ENCODE data around the gene NIM1K. TPM values are rescaled to one million over a fixed set of nuclear protein-coding genes. Genes with fewer than 3 reads are reported as not detected.

The NIM1K gene
- total and polyA plus RNA-seq, 2 of the 4 experiments (the other 2 are of a cell fraction): 0.54 to 0.68 TPM

DNA sequence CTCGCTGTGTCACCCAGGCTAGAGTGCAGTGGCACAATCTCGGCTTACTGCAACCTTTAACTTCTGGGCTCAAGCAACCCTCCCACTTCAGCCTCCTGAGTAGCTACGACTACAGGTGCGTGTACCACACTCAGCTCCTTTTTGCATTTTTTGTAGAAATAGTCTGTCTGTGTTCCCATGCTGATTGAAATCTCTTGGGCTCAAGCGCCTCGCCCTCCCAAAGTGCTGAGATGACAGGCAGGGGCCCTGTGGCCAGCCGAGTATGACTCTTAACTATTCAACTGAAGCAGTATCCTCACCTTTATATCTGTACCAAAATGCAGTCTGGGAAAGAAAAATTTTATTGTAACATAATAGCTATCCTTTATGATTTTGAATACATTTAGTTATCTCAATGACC, 12.2 kb upstream of the NIM1K start:
- no peak for ATAC-seq (ENCODE audit: low read depth)
- no peaks in the 10 kb centered on the region for H3K9me1 ChIP-seq (ENCODE audit: insufficient read depth, low read length)
- dilution Hi-C loops (cut with HindIII; ENCODE audit: low sequenced_read_pairs, unreplicated experiment): no loop called here
- H3K4me3 ChIP-seq (ENCODE audit: insufficient read depth, low read depth, low read length): no peak overlapping the region
- H3K27me3 ChIP-seq (ENCODE audit: control insufficient read depth, insufficient read depth, low read length): no peaks in the 10 kb centered on the region
- no peak overlapping the region for H3K4me2 ChIP-seq (ENCODE audit: low read depth, low read length)
- no peak overlapping the region for H3K56ac ChIP-seq (ENCODE audit: extremely low read depth, insufficient read depth, low read length)
- no peak overlapping the region for H4K8ac ChIP-seq (ENCODE audit: low read depth in 2 of 2, low read length in 2 of 2)
- H3K4ac ChIP-seq (ENCODE audit: low read depth, low read length): no peak overlapping the region
- no peak for DNase-seq
- no peak overlapping the region for H3K9ac ChIP-seq (ENCODE audit: low read depth, low read length)
- peaks cover 3% of the 10 kb centered on the region for H3K36me3 ChIP-seq (ENCODE audit: control insufficient read depth, insufficient read depth, low read length)
- intact Hi-C loops (cut with micrococcal nuclease): no loop called here
- ChIA-PET POLR2A (ENCODE audit: unreplicated experiment) (no interaction called here), CTCF (no interaction called here)
- WGBS, 2 experiments (ENCODE audit: extremely low coverage in 2 of 2, insufficient read length in 1 of 2): 80% methylated on average over 1 of the region's 7 CpGs; no CpG with 5 or more reads in 1 of the 2 experiments
- in situ Hi-C loops (cut with MboI; ENCODE audit: low sequenced_read_pairs): no loop called here
- H3K18ac ChIP-seq (ENCODE audit: low read depth, low read length): no peak overlapping the region
- no peak overlapping the region for H2AK9ac ChIP-seq (replicated peaks; ENCODE audit: low read depth, low read length, poor library complexity)
- H4K91ac ChIP-seq (ENCODE audit: insufficient read depth, low read depth, low read length): no peak overlapping the region
- BruUV-seq (replicated peaks): no TSS peak
- no peak overlapping the region for H4K5ac ChIP-seq (ENCODE audit: low read depth, low read length)
- no peak overlapping the region for H3K14ac ChIP-seq (replicated peaks; ENCODE audit: low read depth, low read length)
- no peak overlapping the region for H3K27ac ChIP-seq (ENCODE audit: insufficient read depth, low read length)
- H2BK15ac ChIP-seq (ENCODE audit: low read depth, low read length): no peak overlapping the region
- peaks cover 0 to under 1% of the 10 kb centered on the region in 2 experiments; a peak in 1 of 4 replicates for H3K79me1 ChIP-seq (ENCODE audit: low read depth in 1 of 2, low read length in 2 of 2)
- H3K4me1 ChIP-seq (ENCODE audit: control insufficient read depth, insufficient read depth, low read length): no peaks in the 10 kb centered on the region
- H3K23ac ChIP-seq (ENCODE audit: low read depth, low read length): no peak overlapping the region
- H2BK5ac ChIP-seq (ENCODE audit: low read depth, low read length, poor library complexity, severe bottlenecking): no peak overlapping the region
- H2AFZ ChIP-seq (replicated peaks; ENCODE audit: low read length, poor library complexity): no peak overlapping the region
- no peak overlapping the region for H2AK5ac ChIP-seq (ENCODE audit: low read depth, low read length)
- H4K20me1 ChIP-seq (ENCODE audit: insufficient read depth, low read length): no peaks in the 10 kb centered on the region
- no peak for TF ChIP-seq CEBPB (IDR thresholded peaks at IDR 0.05; ENCODE audit: low read depth, low read length)
- TF ChIP-seq BHLHE40 (IDR thresholded peaks at IDR 0.05; ENCODE audit: low read depth, low read length): no peak
- TF ChIP-seq CHD1 (IDR thresholded peaks at IDR 0.05; ENCODE audit: low read depth, low read length): no peak
- no peak for TF ChIP-seq MXI1 (IDR thresholded peaks at IDR 0.05; ENCODE audit: borderline replicate concordance, low read depth, low read length)
- TF ChIP-seq POLR2A (IDR thresholded peaks at IDR 0.05; ENCODE audit: low read depth, low read length): no peak
- no peak for TF ChIP-seq RFX5 (IDR thresholded peaks at IDR 0.05; ENCODE audit: low read depth, low read length)
- TF ChIP-seq, protein P1, sequence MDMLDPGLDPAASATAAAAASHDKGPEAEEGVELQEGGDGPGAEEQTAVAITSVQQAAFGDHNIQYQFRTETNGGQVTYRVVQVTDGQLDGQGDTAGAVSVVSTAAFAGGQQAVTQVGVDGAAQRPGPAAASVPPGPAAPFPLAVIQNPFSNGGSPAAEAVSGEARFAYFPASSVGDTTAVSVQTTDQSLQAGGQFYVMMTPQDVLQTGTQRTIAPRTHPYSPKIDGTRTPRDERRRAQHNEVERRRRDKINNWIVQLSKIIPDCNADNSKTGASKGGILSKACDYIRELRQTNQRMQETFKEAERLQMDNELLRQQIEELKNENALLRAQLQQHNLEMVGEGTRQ (IDR thresholded peaks at IDR 0.05; ENCODE audit: low read depth, low read length): no peak
- TF ChIP-seq MAZ (IDR thresholded peaks at IDR 0.05; ENCODE audit: borderline replicate concordance, low read depth, low read length): no peak
- no peak for TF ChIP-seq RAD21 (IDR thresholded peaks at IDR 0.05; ENCODE audit: low read length)
- no peak for TF ChIP-seq SMC3 (IDR thresholded peaks at IDR 0.05; ENCODE audit: low read depth, low read length)
- no peak for TF ChIP-seq MAFK (IDR thresholded peaks at IDR 0.05; ENCODE audit: low read depth, low read length)
- no peak for TF ChIP-seq FOS (IDR thresholded peaks at IDR 0.05; ENCODE audit: low read depth, low read length)
- TF ChIP-seq, protein P2, sequence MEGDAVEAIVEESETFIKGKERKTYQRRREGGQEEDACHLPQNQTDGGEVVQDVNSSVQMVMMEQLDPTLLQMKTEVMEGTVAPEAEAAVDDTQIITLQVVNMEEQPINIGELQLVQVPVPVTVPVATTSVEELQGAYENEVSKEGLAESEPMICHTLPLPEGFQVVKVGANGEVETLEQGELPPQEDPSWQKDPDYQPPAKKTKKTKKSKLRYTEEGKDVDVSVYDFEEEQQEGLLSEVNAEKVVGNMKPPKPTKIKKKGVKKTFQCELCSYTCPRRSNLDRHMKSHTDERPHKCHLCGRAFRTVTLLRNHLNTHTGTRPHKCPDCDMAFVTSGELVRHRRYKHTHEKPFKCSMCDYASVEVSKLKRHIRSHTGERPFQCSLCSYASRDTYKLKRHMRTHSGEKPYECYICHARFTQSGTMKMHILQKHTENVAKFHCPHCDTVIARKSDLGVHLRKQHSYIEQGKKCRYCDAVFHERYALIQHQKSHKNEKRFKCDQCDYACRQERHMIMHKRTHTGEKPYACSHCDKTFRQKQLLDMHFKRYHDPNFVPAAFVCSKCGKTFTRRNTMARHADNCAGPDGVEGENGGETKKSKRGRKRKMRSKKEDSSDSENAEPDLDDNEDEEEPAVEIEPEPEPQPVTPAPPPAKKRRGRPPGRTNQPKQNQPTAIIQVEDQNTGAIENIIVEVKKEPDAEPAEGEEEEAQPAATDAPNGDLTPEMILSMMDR (conservative IDR thresholded peaks at IDR 0.05; ENCODE audit: low read depth, low read length): no peak
- TF ChIP-seq NFE2L2 (IDR thresholded peaks at IDR 0.05; ENCODE audit: low read depth, low read length): no peak
- TF ChIP-seq, protein P3, sequence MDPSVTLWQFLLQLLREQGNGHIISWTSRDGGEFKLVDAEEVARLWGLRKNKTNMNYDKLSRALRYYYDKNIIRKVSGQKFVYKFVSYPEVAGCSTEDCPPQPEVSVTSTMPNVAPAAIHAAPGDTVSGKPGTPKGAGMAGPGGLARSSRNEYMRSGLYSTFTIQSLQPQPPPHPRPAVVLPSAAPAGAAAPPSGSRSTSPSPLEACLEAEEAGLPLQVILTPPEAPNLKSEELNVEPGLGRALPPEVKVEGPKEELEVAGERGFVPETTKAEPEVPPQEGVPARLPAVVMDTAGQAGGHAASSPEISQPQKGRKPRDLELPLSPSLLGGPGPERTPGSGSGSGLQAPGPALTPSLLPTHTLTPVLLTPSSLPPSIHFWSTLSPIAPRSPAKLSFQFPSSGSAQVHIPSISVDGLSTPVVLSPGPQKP (IDR thresholded peaks at IDR 0.05; ENCODE audit: borderline replicate concordance, low read depth, low read length): no peak
- no peak for TF ChIP-seq RCOR1 (IDR thresholded peaks at IDR 0.05; ENCODE audit: insufficient replicate concordance, low read length)
- H3K9me3 ChIP-seq (ENCODE audit: control insufficient read depth, insufficient read depth, low read length): no peaks in the 10 kb centered on the region
- H2BK120ac ChIP-seq (ENCODE audit: low read depth, low read length): no peak overlapping the region
- H2BK20ac ChIP-seq (ENCODE audit: low read depth, low read length): no peak overlapping the region

Measured in IMR-90 (cell line).